Adipocyte (in vitro differentiated cells): ENCODE measurements around the gene MVP.
"Not testable (repeated sequence)": the region's sequence is repeated elsewhere in the genome, so short reads cannot be mapped to it uniquely, and the experiment has no call there.

Experiments used
- DNase-seq: peaks from one replicate; pipeline ENCODE4 v3.0.0-alpha.2; 2015; ENCODE audit warnings: low read depth
- H3K27me3 ChIP-seq: replicated peaks from 2 replicates; pipeline ENCODE4 v1.7.0; 2013; ENCODE audit warnings: mild to moderate bottlenecking, low read length, moderate library complexity; ENCODE audit not compliant: control insufficient read depth, insufficient read depth
- H3K36me3 ChIP-seq: 2 replicates; pipeline ENCODE4 v1.7.0; 2013; ENCODE audit warnings: low read length, mild to moderate bottlenecking, moderate library complexity; ENCODE audit not compliant: control insufficient read depth, insufficient read depth, severe bottlenecking
- H3K4me1 ChIP-seq: 2 replicates; pipeline ENCODE4 v1.7.0; 2013; ENCODE audit warnings: mild to moderate bottlenecking, low read length, moderate library complexity; ENCODE audit not compliant: control insufficient read depth, insufficient read depth
- H3K4me3 ChIP-seq: 2 replicates; pipeline ENCODE4 v1.7.0; 2013; ENCODE audit warnings: mild to moderate bottlenecking, low read length, moderate library complexity
- H3K9ac ChIP-seq: 2 replicates; pipeline ENCODE4 v1.7.0; 2013; ENCODE audit warnings: mild to moderate bottlenecking, low read length, moderate library complexity
- H3K9me3 ChIP-seq: 2 replicates; pipeline ENCODE4 v1.7.0; 2013; ENCODE audit warnings: mild to moderate bottlenecking, low read length, moderate library complexity; ENCODE audit not compliant: control insufficient read depth

MVP gene

DNA sequence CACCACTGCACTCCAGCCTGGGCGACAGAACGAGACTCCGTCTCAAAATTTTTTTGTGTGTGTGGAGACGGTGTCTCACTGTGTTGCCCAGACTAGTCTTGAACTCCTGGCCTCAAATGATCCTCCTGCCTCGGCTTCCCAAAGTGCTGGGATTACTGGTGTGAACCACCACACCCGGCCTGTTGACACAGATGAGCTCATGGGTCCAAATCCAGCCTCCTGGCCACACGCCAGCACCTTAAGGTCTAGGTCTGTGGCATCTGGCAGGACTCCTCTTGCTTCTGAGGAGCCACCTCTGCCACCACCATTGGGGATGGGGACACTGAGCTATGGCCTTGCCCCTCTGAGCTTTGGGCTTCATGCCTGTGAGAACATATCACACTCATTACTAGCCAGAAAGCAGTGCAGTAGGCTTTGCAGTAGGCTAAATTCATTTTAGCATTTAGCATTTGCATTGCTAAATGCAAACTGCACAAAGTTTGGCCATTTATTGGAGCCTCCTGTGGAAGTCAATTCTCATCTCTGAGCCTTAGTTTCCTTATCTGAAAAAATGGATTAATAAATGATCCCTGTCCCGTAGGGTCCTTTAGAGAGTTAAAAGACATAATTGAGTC, 48.2 kb downstream of the MVP start:
- no peak overlapping the region for H3K9ac ChIP-seq
- no peaks in the 10 kb centered on the region for H3K9me3 ChIP-seq
- no peaks in the 10 kb centered on the region for H3K36me3 ChIP-seq
- no peak for DNase-seq
- peaks cover 6% of the 10 kb centered on the region for H3K27me3 ChIP-seq
- H3K4me1 ChIP-seq: no peaks in the 10 kb centered on the region
- no peak overlapping the region for H3K4me3 ChIP-seq

DNA sequence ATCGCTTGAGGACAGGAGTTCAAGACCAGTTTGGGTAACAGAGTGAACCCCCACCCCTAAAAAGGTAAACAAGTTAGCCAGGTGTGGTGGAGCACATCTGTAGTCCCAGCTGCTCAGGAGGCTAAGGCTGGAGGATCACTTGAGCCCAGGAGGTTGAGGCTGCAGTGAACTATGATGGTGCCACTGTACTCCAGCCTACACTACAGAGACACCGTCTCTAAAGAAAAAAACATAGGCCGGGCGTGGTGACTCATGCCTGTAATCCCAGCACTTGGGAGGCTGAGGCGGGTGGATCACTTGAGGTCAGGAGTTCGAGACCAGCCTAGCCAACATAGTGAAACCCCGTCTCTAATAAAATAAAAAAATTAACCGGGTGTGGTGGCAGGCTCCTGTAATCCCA, 48.8 kb downstream of the MVP start:
- not testable (repeated sequence) for H3K9me3 ChIP-seq, H3K4me1 ChIP-seq, H3K4me3 ChIP-seq, H3K9ac ChIP-seq, DNase-seq, H3K36me3 ChIP-seq, H3K27me3 ChIP-seq

DNA sequence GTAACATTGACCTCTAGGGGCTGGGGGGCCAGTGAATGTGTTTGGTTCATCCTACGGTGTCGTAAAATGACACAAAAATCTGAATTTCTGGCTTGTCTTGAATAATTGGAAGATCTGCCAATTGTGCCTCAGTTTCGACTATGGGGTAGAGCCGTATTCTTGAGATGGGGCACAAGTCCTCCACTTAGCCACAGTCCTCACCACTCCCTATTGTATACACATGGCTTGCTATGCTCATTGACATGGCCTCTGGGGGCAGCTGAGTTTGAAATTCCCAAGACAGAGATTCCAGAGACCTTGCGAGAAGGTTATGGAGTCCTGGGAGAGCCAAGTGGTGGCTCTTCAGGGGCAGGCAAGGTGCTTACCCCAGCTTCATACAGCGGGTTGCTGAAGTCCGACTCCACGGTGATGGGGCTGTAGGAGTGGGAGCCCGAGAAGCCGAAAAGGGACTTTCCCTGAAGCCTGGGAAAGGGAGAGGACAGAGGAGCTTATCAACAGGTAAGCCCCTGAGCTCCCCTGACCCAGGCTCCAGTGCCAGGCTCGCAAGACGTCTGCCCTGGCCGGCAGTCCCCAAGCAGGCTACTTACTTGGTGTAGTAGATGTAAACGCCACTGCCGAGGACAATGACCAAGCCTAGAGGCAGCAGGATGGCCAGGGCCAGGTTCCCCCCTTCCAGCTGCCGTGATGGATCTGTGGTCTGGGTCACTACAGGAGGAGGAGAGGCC, 51.7 kb downstream of the MVP start:
- H3K4me3 ChIP-seq: no peak overlapping the region
- peaks cover 20% of the 10 kb centered on the region for H3K27me3 ChIP-seq
- no peaks in the 10 kb centered on the region for H3K36me3 ChIP-seq
- H3K4me1 ChIP-seq: no peaks in the 10 kb centered on the region
- H3K9ac ChIP-seq: no peak overlapping the region
- H3K9me3 ChIP-seq: no peaks in the 10 kb centered on the region
- no peak for DNase-seq

DNA sequence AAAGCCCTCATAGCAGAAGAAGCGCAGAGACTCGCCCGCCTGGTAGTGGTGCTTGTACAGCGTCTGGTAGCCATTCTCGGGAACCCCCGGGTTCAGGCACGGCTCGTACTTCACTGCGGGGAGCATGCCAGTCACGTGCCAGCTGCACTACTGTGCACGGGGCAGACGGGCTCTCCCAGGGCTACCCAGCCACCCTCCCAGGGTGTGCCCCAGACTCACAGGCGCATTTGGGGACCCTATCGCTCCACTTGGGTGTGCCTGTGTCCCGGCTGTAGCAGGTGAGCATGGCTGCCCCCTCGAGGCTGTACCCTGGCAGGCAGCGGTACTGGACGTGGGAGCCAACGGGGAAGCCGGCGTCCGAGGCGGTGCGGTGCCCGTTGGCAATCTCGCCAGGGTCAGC, 53.1 kb downstream of the MVP start:
- H3K9me3 ChIP-seq: peaks cover 4% of the 10 kb centered on the region
- no peak for DNase-seq
- no peaks in the 10 kb centered on the region for H3K4me1 ChIP-seq
- H3K36me3 ChIP-seq: no peaks in the 10 kb centered on the region
- H3K4me3 ChIP-seq: no peak overlapping the region
- H3K9ac ChIP-seq: no peak overlapping the region
- H3K27me3 ChIP-seq: peaks cover 29% of the 10 kb centered on the region

DNA sequence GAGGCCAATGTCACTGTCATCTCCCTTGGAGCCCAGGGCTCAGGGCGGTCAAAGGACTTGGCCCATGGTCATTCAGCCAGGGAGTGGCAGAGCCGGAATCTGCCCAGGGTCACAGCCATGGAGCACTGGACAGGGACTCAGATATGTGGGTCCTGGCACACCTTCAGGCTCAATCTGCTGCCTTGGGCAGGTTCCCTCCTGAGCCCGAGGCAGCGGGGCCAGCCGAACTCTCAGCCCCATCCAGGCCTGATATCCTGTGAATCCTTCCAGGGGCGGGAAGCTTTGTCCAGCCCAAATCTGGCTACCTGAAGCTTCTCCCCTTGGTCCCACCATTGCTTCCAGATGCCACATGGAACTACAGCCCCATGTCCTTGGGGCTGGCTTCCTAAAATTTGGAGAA, 54.9 kb downstream of the MVP start:
- no peaks in the 10 kb centered on the region for H3K36me3 ChIP-seq
- H3K9ac ChIP-seq: no peak overlapping the region
- no peak overlapping the region for H3K4me3 ChIP-seq
- H3K27me3 ChIP-seq: peaks cover 32% of the 10 kb centered on the region
- no peak for DNase-seq
- H3K4me1 ChIP-seq: no peaks in the 10 kb centered on the region
- H3K9me3 ChIP-seq: peaks cover 4% of the 10 kb centered on the region

DNA sequence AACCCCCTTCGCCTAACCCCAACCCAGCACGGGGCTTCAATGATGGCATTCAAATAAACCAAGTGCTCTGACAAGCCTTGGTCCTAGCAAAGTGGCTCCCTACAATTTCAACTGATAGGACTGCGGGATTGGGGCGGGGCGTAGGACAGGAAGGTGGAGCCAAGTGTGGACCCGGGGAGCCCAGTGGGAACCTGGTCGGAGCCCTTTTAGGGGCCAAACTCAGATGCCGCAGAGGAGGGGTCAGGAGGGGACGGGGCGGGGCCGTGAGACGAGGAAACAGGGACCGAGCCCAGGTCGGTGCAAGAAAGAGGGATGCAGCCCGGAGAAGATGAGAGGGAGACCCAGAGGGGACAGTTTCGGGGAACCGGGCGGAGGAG, 55.9 kb downstream of the MVP start:
- H3K36me3 ChIP-seq: no peaks in the 10 kb centered on the region
- peaks cover 32% of the 10 kb centered on the region for H3K27me3 ChIP-seq
- H3K9me3 ChIP-seq: peaks cover 4% of the 10 kb centered on the region
- no peak for DNase-seq
- H3K9ac ChIP-seq: no peak overlapping the region
- no peak overlapping the region for H3K4me3 ChIP-seq
- H3K4me1 ChIP-seq: no peaks in the 10 kb centered on the region

DNA sequence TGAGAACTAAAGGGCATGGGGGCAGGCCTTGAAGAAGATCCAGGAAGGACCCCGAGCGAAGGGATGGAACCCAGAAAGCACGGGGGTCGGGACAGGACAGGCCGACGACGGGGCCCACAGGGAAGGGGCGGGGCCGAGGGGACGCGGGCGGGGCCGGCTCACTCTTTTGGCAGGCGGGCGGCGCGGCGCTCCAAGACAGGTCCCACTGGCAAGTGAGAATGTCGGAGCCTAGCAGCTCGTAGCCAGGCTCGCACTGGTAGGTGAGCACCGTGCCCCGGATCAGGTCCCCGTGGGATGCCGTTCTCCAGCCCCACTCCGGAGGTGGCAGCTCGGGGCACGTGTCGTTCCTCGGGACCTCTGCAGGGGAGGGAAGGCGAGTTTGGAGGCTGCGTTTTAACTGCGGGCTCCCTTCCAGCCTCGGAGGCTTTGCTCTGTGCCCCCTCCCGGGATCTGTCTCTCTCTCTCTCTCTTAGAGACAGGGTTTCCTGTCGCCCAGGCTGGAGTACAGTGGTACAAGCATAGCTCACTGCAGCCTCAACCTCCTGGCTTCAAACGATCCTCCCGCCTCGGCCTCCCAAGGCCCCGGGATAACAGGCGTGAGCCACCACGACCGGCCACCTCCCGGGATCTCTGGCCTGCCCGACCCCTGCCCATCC, 56.5 kb downstream of the MVP start:
- Histone ChIP-seq H3K9ac (no peak overlapping the region), H3K27me3 (peaks cover 32% of the 10 kb centered on the region), H3K9me3 (peaks cover 4% of the 10 kb centered on the region), H3K36me3 (no peaks in the 10 kb centered on the region), H3K4me1 (no peaks in the 10 kb centered on the region), H3K4me3 (no peak overlapping the region)
- no peak for DNase-seq

DNA sequence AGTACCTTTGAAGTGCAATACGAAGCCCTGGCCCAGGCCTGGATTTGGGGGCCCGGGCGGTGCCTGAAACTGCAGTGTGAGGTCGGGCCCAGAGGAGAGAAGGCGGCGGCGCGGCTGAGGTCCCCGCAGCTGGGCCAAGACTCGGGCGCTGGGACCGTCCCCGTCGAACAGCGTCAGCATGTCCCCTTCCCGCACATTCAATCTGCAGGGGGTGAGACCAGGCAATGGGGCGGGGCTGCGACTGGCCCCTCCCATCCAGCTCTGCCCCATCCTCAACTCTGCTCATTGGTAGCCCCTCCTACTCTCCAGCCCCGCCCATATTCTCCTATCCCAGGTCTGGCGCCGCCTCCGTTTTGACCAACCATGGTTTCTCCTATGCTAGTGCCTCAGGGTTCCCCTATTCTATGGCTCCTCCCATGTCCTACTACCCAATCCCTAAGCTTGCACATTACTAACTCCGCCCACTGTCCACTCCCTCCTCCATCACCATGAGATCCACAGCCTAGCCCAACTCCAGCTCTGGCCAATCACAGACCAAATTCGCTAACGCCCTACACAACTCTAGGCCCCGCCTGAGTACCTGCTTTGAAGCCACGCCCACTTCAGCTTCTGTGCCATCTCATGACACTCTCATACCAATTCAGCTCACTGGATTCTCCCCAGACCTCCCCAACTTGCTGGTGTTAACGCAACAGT, 57.2 kb downstream of the MVP start:
- no peak overlapping the region for H3K4me3 ChIP-seq
- no peak for DNase-seq
- peaks cover 4% of the 10 kb centered on the region for H3K9me3 ChIP-seq
- H3K27me3 ChIP-seq: peaks cover 32% of the 10 kb centered on the region
- H3K4me1 ChIP-seq: no peaks in the 10 kb centered on the region
- no peaks in the 10 kb centered on the region for H3K36me3 ChIP-seq
- H3K9ac ChIP-seq: no peak overlapping the region

DNA sequence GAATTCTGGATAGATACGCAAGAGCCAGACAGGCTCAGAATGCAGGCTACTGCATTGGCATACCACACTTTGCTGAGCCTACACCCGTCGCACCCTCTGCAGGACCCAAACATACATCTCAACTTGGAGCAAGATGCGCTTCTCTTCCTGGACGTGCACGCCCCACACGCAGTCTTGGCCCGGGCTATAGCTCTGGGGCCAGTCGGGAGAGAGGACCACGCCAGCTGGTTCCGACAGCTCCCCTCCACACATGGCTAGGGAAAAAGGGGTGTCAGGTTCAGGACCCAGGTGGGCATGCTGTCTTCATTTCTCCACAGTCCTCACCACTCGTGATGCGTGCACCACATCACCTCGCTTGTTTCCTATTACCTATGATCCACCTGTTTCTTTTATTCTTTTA, 57.9 kb downstream of the MVP start:
- no peak overlapping the region for H3K9ac ChIP-seq
- H3K4me1 ChIP-seq: no peaks in the 10 kb centered on the region
- no peak for DNase-seq
- peaks cover 32% of the 10 kb centered on the region for H3K27me3 ChIP-seq
- no peak overlapping the region for H3K4me3 ChIP-seq
- no peaks in the 10 kb centered on the region for H3K36me3 ChIP-seq
- H3K9me3 ChIP-seq: peaks cover 4% of the 10 kb centered on the region

DNA sequence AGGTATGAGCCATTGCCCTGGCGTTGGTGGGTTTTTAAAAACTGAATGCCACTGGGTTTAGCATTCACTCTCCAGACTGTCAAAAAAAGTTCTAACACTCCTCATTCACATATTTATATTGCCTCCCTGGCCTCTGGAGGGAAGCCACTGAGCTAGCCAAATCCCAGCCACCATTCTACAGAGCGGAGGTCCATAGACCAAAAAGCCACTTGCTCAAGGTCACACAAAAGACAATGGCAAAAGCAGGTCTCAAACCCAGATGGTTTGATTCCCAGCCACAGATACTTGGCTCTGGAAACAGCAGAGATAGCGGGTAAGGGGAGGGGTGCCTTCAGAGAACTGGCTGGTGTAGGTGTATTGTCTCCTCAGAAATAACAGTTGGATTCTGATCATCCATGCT, 60.8 kb downstream of the MVP start:
- DNase-seq: no peak
- H3K4me1 ChIP-seq: no peaks in the 10 kb centered on the region
- H3K4me3 ChIP-seq: no peak overlapping the region
- H3K36me3 ChIP-seq: no peaks in the 10 kb centered on the region
- peaks cover 4% of the 10 kb centered on the region for H3K9me3 ChIP-seq
- H3K9ac ChIP-seq: no peak overlapping the region
- peaks cover 22% of the 10 kb centered on the region for H3K27me3 ChIP-seq

DNA sequence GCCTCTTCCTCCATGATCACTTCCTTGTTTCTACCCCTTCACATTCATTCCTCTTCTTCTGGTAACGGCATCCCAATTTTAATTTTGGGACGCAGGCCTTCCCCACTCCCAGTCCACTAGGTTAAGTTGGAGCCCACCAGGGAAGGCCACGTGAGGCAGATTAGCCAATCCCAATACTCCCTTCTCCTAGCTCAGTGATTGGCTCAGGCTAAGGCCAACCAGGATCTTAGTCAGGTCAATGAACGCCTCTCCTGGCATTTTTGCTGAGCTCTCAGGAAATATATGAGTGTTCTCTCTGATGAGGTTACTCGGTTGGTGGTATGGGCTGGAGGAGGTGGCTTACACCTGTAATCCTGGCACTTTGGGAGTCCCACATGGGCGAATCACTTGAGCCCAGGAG, 63.7 kb downstream of the MVP start:
- no peaks in the 10 kb centered on the region for H3K36me3 ChIP-seq
- no peak overlapping the region for H3K4me3 ChIP-seq
- H3K9ac ChIP-seq: no peak overlapping the region
- H3K4me1 ChIP-seq: no peaks in the 10 kb centered on the region
- no peak for DNase-seq
- H3K27me3 ChIP-seq: peaks cover 18% of the 10 kb centered on the region
- no peaks in the 10 kb centered on the region for H3K9me3 ChIP-seq
